OCI-LY1 (cell line): ENCODE results near the gene ATP6V1G1.

Experiments used
- H2AFZ ChIP-seq: fragments of 200-600 bp; sonication (generic), shearing (Covaris generic); 2 replicates; pipeline ENCODE4 v1.6.0; 2014; ENCODE audit warnings: antibody characterized with exemption, mild to moderate bottlenecking, low read length
- H3F3A ChIP-seq: fragments of 200-600 bp; sonication (generic), shearing (Covaris generic); 2 replicates; pipeline ENCODE4 v1.6.0; 2014; ENCODE audit warnings: mild to moderate bottlenecking, antibody characterized with exemption, low read length, moderate library complexity; ENCODE audit not compliant: insufficient read depth
- H3K27ac ChIP-seq: fragments of 200-600 bp; sonication (generic); 2 replicates; pipeline ENCODE4 v1.5.1; 2014; ENCODE audit warnings: low read length, mixed run types, mild to moderate bottlenecking, low read depth; ENCODE audit not compliant: poor library complexity, severe bottlenecking
- H3K27me3 ChIP-seq: fragments of 200-600 bp; sonication (generic); 2 replicates; pipeline ENCODE4 v1.6.0; 2014; ENCODE audit warnings: antibody characterized with exemption, mild to moderate bottlenecking, low read length, moderate library complexity; ENCODE audit not compliant: insufficient read depth
- H3K36me3 ChIP-seq: fragments of 200-600 bp; sonication (generic); 2 replicates; pipeline ENCODE4 v1.6.1; 2014; ENCODE audit warnings: mild to moderate bottlenecking, antibody characterized with exemption, low read length, moderate library complexity, mixed read lengths; ENCODE audit not compliant: insufficient read depth
- H3K4me1 ChIP-seq: fragments of 200-600 bp; sonication (generic); 2 replicates; pipeline ENCODE4 v1.5.1; 2014; ENCODE audit warnings: mild to moderate bottlenecking, low read length, moderate library complexity; ENCODE audit not compliant: insufficient read depth, severe bottlenecking
- H3K4me2 ChIP-seq: fragments of 200-600 bp; sonication (generic), shearing (Covaris generic); 2 replicates; pipeline ENCODE4 v1.6.1; 2014; ENCODE audit warnings: low read length
- H3K4me3 ChIP-seq: fragments of 200-600 bp; sonication (generic); 2 replicates; pipeline ENCODE4 v1.5.1; 2014; ENCODE audit warnings: low read length, low read depth, mild to moderate bottlenecking, mixed read lengths; ENCODE audit not compliant: poor library complexity, severe bottlenecking
- H3K79me2 ChIP-seq: fragments of 200-600 bp; shearing (Covaris generic); 2 replicates; pipeline ENCODE4 v1.6.1; 2016; ENCODE audit warnings: mixed run types, low read length, mixed read lengths; ENCODE audit not compliant: insufficient read depth
- H3K9ac ChIP-seq: fragments of 200-600 bp; sonication (generic), shearing (Covaris generic); 2 replicates; pipeline ENCODE4 v1.6.1; 2014; ENCODE audit warnings: mild to moderate bottlenecking, low read length, mixed read lengths
- H3K9me2 ChIP-seq: fragments of 200-600 bp; sonication (generic), shearing (Covaris generic); 2 replicates; pipeline ENCODE4 v1.6.1; 2014; ENCODE audit warnings: low read depth, mild to moderate bottlenecking, low read length, mixed read lengths
- H3K9me3 ChIP-seq: fragments of 200-600 bp; shearing (Covaris generic); 2 replicates; pipeline ENCODE4 v1.6.1; 2014; ENCODE audit warnings: low read length, mixed read lengths
- H4K20me1 ChIP-seq: fragments of 200-600 bp; sonication (generic), shearing (Covaris generic); 2 replicates; pipeline ENCODE4 v1.6.0; 2016; ENCODE audit warnings: mild to moderate bottlenecking, low read length; ENCODE audit not compliant: insufficient read depth
- EZH2 ChIP-seq: fragments of 200-600 bp; sonication (generic), shearing (Covaris generic); IDR thresholded peaks from 2 replicates; pipeline ENCODE4 v1.8.0; 2017; ENCODE audit warnings: borderline replicate concordance, mixed run types, mild to moderate bottlenecking, antibody characterized with exemption, low read length, moderate library complexity, mixed read lengths
- TF ChIP-seq, protein P1 (sequence below): fragments of 200-600 bp; sonication (generic), shearing (Covaris generic); IDR thresholded peaks from 2 replicates; pipeline ENCODE4 v1.5.1; 2017; ENCODE audit warnings: mild to moderate bottlenecking, antibody characterized with exemption, low read length, moderate library complexity, mixed read lengths

Gene ATP6V1G1

DNA sequence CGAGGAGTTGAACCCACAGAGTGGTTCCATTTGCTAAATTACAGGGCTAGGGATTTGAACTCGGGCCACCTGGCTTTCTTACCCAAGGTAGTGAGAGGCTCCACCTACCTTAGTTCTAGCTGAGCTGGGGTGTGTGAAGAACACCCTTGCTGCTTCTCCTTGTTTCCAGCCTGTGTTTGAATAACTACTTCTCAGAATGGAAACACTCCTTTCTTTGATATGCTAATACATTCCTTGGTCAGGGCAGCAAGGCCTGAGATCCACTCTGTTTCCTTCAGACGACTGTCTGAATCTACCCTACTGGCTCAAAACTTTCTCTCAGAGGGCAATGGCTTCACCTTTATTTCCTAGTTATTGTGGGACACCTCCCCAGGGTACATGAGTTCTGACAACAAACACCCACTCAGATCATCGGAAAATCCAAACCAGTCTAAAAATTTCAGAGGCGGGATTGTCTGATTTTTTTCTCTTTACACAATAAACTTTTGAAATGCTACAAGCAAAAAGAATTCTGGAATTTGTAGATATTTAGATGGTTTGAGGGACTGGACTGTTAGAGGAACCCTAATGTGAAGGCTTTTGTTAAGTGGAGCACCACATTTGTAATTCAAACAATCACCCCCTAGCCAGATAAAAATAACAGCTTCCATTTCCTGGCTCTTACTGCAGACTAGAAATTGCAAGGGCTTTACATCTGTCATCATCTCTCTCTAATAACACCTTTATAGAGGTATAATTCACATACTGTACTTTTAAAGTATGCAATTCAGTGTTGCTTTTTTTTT lies 4.0 kb upstream of the ATP6V1G1 start:
- H2AFZ ChIP-seq = no peak overlapping the region
- no peaks in the 10 kb centered on the region for H3F3A ChIP-seq
- no peak for TF ChIP-seq EZH2
- TF ChIP-seq, protein P1, sequence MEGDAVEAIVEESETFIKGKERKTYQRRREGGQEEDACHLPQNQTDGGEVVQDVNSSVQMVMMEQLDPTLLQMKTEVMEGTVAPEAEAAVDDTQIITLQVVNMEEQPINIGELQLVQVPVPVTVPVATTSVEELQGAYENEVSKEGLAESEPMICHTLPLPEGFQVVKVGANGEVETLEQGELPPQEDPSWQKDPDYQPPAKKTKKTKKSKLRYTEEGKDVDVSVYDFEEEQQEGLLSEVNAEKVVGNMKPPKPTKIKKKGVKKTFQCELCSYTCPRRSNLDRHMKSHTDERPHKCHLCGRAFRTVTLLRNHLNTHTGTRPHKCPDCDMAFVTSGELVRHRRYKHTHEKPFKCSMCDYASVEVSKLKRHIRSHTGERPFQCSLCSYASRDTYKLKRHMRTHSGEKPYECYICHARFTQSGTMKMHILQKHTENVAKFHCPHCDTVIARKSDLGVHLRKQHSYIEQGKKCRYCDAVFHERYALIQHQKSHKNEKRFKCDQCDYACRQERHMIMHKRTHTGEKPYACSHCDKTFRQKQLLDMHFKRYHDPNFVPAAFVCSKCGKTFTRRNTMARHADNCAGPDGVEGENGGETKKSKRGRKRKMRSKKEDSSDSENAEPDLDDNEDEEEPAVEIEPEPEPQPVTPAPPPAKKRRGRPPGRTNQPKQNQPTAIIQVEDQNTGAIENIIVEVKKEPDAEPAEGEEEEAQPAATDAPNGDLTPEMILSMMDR = no peak
- H3K27me3 ChIP-seq = no peaks in the 10 kb centered on the region; the same call in 1 of the 2 replicates
- H3K9me2 ChIP-seq = no peaks in the 10 kb centered on the region
- H3K9me3 ChIP-seq = no peaks in the 10 kb centered on the region
- H3K79me2 ChIP-seq = peaks cover 10% of the 10 kb centered on the region
- H3K9ac ChIP-seq = no peak overlapping the region
- H3K4me3 ChIP-seq = no peak overlapping the region
- no peaks in the 10 kb centered on the region for H4K20me1 ChIP-seq
- peaks cover 10% of the 10 kb centered on the region for H3K4me1 ChIP-seq
- no peaks in the 10 kb centered on the region for H3K36me3 ChIP-seq
- no peak overlapping the region for H3K27ac ChIP-seq
- no peak overlapping the region for H3K4me2 ChIP-seq

DNA sequence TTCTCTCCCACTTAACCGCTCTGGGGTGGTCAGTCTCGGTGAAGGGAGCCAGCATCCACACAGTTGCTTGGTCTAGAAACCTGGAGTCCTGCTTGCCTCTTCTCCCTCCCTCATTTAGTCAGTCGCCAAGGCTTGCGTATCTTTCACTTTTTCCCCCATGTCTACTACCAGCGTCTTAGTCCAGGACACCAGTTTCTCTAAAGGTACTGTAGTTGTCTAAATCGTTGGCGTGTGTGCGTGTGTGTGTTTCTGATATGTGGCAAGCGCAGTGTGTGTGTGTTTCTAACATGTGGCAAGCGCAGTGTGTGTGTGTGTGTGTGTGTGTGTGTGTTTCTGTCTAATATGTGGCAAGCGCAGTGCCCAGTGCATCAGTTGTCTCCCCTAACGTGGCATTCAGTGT lies 641 bp downstream of the ATP6V1G1 start:
- no peaks in the 10 kb centered on the region for H4K20me1 ChIP-seq
- H3K4me1 ChIP-seq = peaks cover 47% of the 10 kb centered on the region
- H3K9me3 ChIP-seq = no peaks in the 10 kb centered on the region
- TF ChIP-seq, protein P1 = no peak
- no peak for TF ChIP-seq EZH2
- no peaks in the 10 kb centered on the region for H3K9me2 ChIP-seq
- H3F3A ChIP-seq = peaks cover 4% of the 10 kb centered on the region; the same call in 1 of the 2 replicates
- peak overlapping the region; percentile 93 for H3K4me2 ChIP-seq
- no peaks in the 10 kb centered on the region for H3K27me3 ChIP-seq
- H3K27ac ChIP-seq = peak overlapping the region; percentile 47
- H2AFZ ChIP-seq = no peak overlapping the region
- H3K36me3 ChIP-seq = peaks cover 12% of the 10 kb centered on the region
- H3K4me3 ChIP-seq = peak overlapping the region; percentile 97
- H3K79me2 ChIP-seq = peaks cover 54% of the 10 kb centered on the region
- H3K9ac ChIP-seq = peak overlapping the region; percentile 97

DNA sequence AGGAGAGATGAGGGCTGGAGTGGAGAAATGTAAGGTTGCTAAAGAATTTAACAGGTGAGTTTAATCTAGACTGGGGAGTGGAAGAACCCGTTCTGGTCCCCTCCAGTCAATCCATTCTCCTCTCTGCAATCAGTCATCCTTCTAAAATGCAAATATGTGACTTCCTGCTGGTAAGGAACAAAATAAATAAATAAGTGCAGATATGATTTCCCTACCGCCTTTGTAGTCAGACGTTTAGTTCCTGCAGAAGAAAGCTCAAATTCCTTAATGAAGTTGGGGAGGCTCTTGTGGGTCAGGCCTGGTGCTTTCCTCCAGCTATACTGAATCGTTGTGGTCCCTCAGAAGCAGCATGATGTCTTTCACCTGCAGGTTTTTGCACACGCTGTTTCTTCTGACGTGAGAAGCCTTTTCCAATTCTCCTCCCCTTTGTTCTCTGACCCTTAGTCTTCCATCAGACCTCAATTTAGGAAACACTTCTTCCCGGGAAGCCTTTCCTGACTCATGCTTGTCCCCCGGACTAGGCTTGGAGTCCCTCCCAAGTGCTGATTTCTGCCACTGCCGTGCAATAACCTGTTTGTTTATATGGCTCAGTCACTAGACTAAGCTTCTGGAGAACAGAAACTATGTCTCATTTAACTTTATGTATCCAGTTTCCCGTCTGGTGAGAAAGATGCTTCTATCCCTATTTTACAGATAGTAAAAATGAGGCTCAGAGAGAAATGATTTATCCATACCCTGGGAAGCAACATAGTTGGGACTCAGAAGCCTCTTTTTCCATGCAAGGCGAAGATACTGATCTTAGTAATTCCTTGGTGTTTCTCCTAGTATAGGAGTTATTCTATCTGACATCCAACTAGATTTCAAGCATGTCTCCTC lies 1.3 kb downstream of the ATP6V1G1 start:
- peaks cover 19% of the 10 kb centered on the region for H3K36me3 ChIP-seq
- peak overlapping the region; percentile 47 for H3K27ac ChIP-seq
- H3K9me3 ChIP-seq = no peaks in the 10 kb centered on the region
- H3F3A ChIP-seq = peaks cover 4% of the 10 kb centered on the region; the same call in 1 of the 2 replicates
- no peaks in the 10 kb centered on the region for H3K9me2 ChIP-seq
- H2AFZ ChIP-seq = no peak overlapping the region
- no peaks in the 10 kb centered on the region for H3K27me3 ChIP-seq
- TF ChIP-seq, protein P1 = no peak
- TF ChIP-seq EZH2 = no peak
- H3K79me2 ChIP-seq = peaks cover 58% of the 10 kb centered on the region
- H3K4me2 ChIP-seq = peak overlapping the region; percentile 93
- peak overlapping the region; percentile 97 for H3K4me3 ChIP-seq
- H4K20me1 ChIP-seq = no peaks in the 10 kb centered on the region
- H3K4me1 ChIP-seq = peaks cover 47% of the 10 kb centered on the region
- peak overlapping the region; percentile 97 for H3K9ac ChIP-seq
